ENCODE results near the gene MAP4K4.

The MAP4K4 gene

DNA sequence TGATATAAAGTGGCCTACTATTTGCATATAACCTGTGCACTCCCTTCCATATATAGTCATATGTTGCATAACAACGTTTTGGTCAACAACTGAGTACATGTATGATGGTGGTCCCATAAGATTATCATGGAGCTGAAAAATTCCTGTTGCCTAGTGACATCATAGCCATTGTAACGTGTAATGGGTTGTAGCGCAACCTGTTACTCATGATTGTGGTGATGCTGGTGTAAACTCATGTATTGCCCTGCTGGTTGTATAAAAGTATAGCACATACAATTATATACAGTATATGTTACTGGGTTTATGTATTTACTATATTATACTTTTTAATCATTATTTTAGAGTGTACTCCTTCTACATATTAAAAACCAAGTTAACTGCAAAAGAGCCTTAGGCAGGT is 149.5 kb downstream of the MAP4K4 start:
- peaks cover 18% of the 10 kb centered on the region for H3K4me1 Mint-ChIP-seq
- ATAC-seq (no peak), DNase-seq (no peak)
- H3K4me3 Mint-ChIP-seq: no peak overlapping the region
- no peaks in the 10 kb centered on the region for H3K27me3 Mint-ChIP-seq
- no peaks in the 10 kb centered on the region for H3K9me3 Mint-ChIP-seq
- no peak overlapping the region for H3K27ac Mint-ChIP-seq

- no peak for ATAC-seq
- Mint-ChIP-seq H3K27me3 (no peaks in the 10 kb centered on the region), H3K4me3 (no peak overlapping the region), H3K27ac (no peak overlapping the region), H3K9me3 (no peaks in the 10 kb centered on the region), H3K4me1 (peaks cover 10% of the 10 kb centered on the region)
- DNase-seq: no peak
Measured at GRCh38 chr2:101847661-101848339, 150.3 kb downstream of the MAP4K4 start.

DNA sequence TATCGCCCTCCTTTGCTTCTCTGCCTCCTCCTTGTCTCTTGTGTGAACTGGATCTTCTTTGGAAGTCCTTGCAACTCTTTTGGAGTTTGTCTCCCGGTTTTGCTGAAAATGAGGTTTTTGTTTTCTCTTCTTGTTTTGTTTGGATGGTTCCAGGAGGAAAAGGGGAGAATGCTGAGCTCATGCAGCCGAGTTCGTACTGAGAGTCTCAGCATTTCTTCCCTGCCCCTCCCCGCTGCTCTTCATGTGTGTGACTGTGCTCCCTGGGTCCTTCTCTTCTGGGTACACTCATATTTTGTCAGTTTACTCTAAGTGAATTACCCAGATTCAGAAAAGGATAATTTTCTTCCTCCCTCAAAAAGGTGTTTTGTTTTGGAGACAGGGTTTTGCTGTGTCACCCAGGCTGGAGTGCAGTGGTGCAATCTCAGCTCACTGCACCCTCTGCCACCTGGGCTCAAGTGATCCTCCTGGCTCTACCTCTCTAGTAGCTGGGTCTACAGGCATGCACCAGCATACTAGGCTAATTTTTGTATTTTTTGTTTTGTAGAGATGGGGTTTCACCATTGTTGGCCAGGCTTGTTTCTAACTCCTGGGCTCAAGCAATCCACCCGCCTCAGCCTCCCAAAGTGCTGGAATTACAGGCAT is 151.4 kb downstream of the MAP4K4 start:
- H3K27me3 Mint-ChIP-seq: no peaks in the 10 kb centered on the region
- H3K27ac Mint-ChIP-seq: peak overlapping the region; percentile 14 to 85
- no peaks in the 10 kb centered on the region for H3K9me3 Mint-ChIP-seq
- DNase-seq: no peak
- no peak for ATAC-seq
- H3K4me3 Mint-ChIP-seq: no peak overlapping the region
- peaks cover 8% of the 10 kb centered on the region for H3K4me1 Mint-ChIP-seq

GRCh38 chr2:101850450-101850849 is 152.9 kb downstream of the MAP4K4 start:
- no peak overlapping the region for H3K4me3 Mint-ChIP-seq
- ATAC-seq (no peak), DNase-seq (no peak)
- no peaks in the 10 kb centered on the region for H3K9me3 Mint-ChIP-seq
- H3K27ac Mint-ChIP-seq: no peak overlapping the region
- no peaks in the 10 kb centered on the region for H3K27me3 Mint-ChIP-seq
- peaks cover 8% of the 10 kb centered on the region for H3K4me1 Mint-ChIP-seq

DNA sequence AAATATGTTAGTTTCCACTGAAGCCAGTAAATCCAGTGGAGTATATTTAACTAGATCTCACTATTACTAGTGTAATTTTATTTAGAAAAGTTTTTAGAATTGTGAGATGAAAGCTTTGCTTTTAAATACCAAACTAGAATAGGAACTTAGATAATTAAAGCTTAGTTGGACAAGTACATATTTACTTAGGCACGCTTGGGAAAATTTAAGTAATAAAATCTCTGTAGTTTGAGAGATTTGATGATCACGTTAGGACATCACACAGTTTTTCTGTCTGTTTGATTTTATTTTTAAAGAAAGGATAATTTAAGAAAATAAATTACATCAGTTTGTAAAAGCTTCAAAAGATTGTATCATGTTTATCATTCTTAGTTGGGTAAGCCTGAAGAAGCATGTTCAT is 153.5 kb downstream of the MAP4K4 start:
- ATAC-seq: no peak
- H3K27me3 Mint-ChIP-seq: no peaks in the 10 kb centered on the region
- no peak overlapping the region for H3K4me3 Mint-ChIP-seq
- H3K4me1 Mint-ChIP-seq: peaks cover 8% of the 10 kb centered on the region
- no peak overlapping the region for H3K27ac Mint-ChIP-seq
- DNase-seq: no peak
- no peaks in the 10 kb centered on the region for H3K9me3 Mint-ChIP-seq

GRCh38 chr2:101852824-101853223 is 155.3 kb downstream of the MAP4K4 start:
- peaks cover 10% of the 10 kb centered on the region for H3K4me1 Mint-ChIP-seq
- ATAC-seq (no peak), DNase-seq (no peak)
- peak overlapping the region in 1 of 2 donors; percentile 81 for H3K27ac Mint-ChIP-seq
- no peaks in the 10 kb centered on the region for H3K27me3 Mint-ChIP-seq
- H3K4me3 Mint-ChIP-seq: no peak overlapping the region
- H3K9me3 Mint-ChIP-seq: no peaks in the 10 kb centered on the region

DNA sequence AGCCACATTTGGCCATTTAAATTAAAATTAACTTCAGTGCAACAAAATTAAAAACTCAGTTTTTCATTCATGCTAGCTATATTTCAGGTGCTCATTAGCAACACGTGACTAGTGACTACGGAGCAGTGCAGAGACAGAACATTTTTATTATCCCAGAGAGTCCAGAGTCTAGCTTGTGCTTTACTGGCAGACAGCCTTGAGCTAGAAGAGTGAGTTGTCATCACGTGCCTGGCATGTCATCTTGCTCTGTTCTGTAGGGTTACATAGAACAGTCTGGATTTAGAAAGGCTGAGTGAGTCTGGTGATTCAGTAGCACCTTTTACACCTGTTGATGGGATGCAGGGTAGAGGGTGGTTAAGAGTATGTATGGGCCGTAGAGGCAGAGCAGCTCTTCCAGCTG is 157.4 kb downstream of the MAP4K4 start:
- no peak for ATAC-seq
- H3K27ac Mint-ChIP-seq: no peak overlapping the region
- no peak overlapping the region for H3K4me3 Mint-ChIP-seq
- H3K27me3 Mint-ChIP-seq: no peaks in the 10 kb centered on the region
- peaks cover 10% of the 10 kb centered on the region for H3K4me1 Mint-ChIP-seq
- no peaks in the 10 kb centered on the region for H3K9me3 Mint-ChIP-seq
- DNase-seq: no peak

DNA sequence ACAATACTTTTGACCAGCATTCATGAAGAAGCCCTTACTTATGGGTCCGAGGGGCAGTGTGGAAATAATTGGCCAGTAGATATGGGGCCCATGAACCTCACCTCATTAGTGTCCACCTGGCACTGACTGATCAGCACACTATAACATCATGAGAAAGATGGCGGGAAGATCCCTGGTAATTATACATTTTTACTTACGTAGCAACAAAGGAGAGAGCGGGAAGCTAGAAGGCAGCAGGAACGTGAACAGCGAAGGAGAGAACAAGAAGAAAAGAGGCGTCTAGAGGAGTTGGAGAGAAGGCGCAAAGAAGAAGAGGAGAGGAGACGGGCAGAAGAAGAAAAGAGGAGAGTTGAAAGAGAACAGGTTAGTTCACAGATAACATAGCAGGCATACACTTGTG is 158.3 kb downstream of the MAP4K4 start:
- Mint-ChIP-seq H3K27ac (no peak overlapping the region), H3K4me1 (peaks cover 10% of the 10 kb centered on the region), H3K4me3 (no peak overlapping the region), H3K9me3 (no peaks in the 10 kb centered on the region), H3K27me3 (no peaks in the 10 kb centered on the region)
- no peak for ATAC-seq
- no peak for DNase-seq

- H3K4me3 Mint-ChIP-seq: no peak overlapping the region
- peaks cover 16% of the 10 kb centered on the region for H3K4me1 Mint-ChIP-seq
- ATAC-seq (no peak), DNase-seq (no peak)
- peak overlapping the region; percentile 57 to 85 for H3K27ac Mint-ChIP-seq
- H3K9me3 Mint-ChIP-seq: no peaks in the 10 kb centered on the region
- no peaks in the 10 kb centered on the region for H3K27me3 Mint-ChIP-seq
Measured at GRCh38 chr2:101858246-101858645, 160.7 kb downstream of the MAP4K4 start.

- Mint-ChIP-seq H3K27ac (no peak overlapping the region), H3K27me3 (no peaks in the 10 kb centered on the region), H3K9me3 (no peaks in the 10 kb centered on the region), H3K4me1 (peaks cover 16% of the 10 kb centered on the region), H3K4me3 (no peak overlapping the region)
- DNase-seq (no peak), ATAC-seq (no peak)
Measured at GRCh38 chr2:101858910-101859309, 161.4 kb downstream of the MAP4K4 start.

GRCh38 chr2:101859604-101860003 is 162.1 kb downstream of the MAP4K4 start:
- no peak for ATAC-seq
- Mint-ChIP-seq H3K27ac (no peak overlapping the region), H3K9me3 (no peaks in the 10 kb centered on the region)

GRCh38 chr2:101860157-101860556 is 162.7 kb downstream of the MAP4K4 start:
- H3K27ac Mint-ChIP-seq: no peak overlapping the region
- H3K9me3 Mint-ChIP-seq: no peaks in the 10 kb centered on the region
- peaks cover 16% of the 10 kb centered on the region for H3K4me1 Mint-ChIP-seq
- no peaks in the 10 kb centered on the region for H3K27me3 Mint-ChIP-seq
- DNase-seq (no peak), ATAC-seq (no peak)
- H3K4me3 Mint-ChIP-seq: no peak overlapping the region

More at GRCh38 chr2:101859604-101860003, 162.1 kb downstream of the MAP4K4 start:
- no peaks in the 10 kb centered on the region for H3K27me3 Mint-ChIP-seq
- H3K4me3 Mint-ChIP-seq: no peak overlapping the region
- DNase-seq: no peak
- peaks cover 16% of the 10 kb centered on the region for H3K4me1 Mint-ChIP-seq

- no peaks in the 10 kb centered on the region for H3K9me3 Mint-ChIP-seq
Measured at GRCh38 chr2:101860782-101861181, 163.3 kb downstream of the MAP4K4 start.

DNA sequence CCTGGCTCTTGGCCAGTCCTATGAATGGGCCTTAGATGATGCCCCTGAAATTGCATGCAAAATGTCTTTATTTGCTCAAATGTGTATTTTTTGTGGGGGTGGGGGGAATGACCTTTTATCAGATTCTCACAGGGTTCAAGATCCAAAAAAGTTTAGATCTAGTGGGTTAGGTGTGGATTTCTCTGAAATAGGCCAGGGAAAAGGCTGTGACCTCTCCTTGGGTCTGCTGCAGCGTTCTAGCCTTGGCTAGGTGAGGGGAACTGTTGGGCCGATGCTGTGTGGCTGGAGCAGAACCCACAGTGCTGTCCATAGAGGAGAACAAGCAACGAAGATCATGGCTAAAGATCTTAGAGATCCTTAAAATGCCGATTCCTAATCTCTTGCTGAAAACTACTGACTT is 163.9 kb downstream of the MAP4K4 start:
- Mint-ChIP-seq H3K4me1 (peaks cover 16% of the 10 kb centered on the region), H3K27me3 (no peaks in the 10 kb centered on the region), H3K27ac (no peak overlapping the region), H3K4me3 (no peak overlapping the region), H3K9me3 (no peaks in the 10 kb centered on the region)
- DNase-seq (no peak), ATAC-seq (no peak)

More at GRCh38 chr2:101860782-101861181, 163.3 kb downstream of the MAP4K4 start:
- Mint-ChIP-seq H3K27me3 (no peaks in the 10 kb centered on the region), H3K4me1 (peaks cover 16% of the 10 kb centered on the region), H3K4me3 (no peak overlapping the region), H3K27ac (peak overlapping the region in 1 of 2 donors; percentile 7)
- DNase-seq (no peak), ATAC-seq (no peak)

- Mint-ChIP-seq H3K27me3 (no peaks in the 10 kb centered on the region), H3K9me3 (no peaks in the 10 kb centered on the region), H3K4me1 (peaks cover 7% of the 10 kb centered on the region), H3K27ac (peak overlapping the region in 1 of 2 donors; percentile 75), H3K4me3 (no peak overlapping the region)
- no peak for DNase-seq
- no peak for ATAC-seq
Measured at GRCh38 chr2:101863534-101863933, 166.0 kb downstream of the MAP4K4 start.

GRCh38 chr2:101864426-101864825 is 166.9 kb downstream of the MAP4K4 start:
- Mint-ChIP-seq H3K4me3 (no peak overlapping the region), H3K9me3 (no peaks in the 10 kb centered on the region), H3K27ac (peak overlapping the region in 1 of 2 donors; percentile 72), H3K27me3 (no peaks in the 10 kb centered on the region), H3K4me1 (peaks cover 6% of the 10 kb centered on the region)
- ATAC-seq: no peak
- no peak for DNase-seq

Measured in stimulated activated naive CD8-positive, alpha-beta T cell treated with anti-CD3 and anti-CD28 coated beads, Interleukin-15, amount 100 ng/mL, for 72 hours (primary cell).